GM21825 (cell line): ENCODE results near the gene LAGE3.
A peak's percentile ranks its signal among the peaks of the same experiment; 100 is the strongest.

ENCODE experiments used
- ATAC-seq: cut with Tn5 transposase; IDR thresholded peaks from one replicate; pipeline ENCODE4 v1.9.1; 2021; ENCODE audit warnings: mild to moderate bottlenecking, moderate library complexity; ENCODE audit not compliant: unreplicated experiment

The LAGE3 gene, protein sequence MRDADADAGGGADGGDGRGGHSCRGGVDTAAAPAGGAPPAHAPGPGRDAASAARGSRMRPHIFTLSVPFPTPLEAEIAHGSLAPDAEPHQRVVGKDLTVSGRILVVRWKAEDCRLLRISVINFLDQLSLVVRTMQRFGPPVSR

DNA sequence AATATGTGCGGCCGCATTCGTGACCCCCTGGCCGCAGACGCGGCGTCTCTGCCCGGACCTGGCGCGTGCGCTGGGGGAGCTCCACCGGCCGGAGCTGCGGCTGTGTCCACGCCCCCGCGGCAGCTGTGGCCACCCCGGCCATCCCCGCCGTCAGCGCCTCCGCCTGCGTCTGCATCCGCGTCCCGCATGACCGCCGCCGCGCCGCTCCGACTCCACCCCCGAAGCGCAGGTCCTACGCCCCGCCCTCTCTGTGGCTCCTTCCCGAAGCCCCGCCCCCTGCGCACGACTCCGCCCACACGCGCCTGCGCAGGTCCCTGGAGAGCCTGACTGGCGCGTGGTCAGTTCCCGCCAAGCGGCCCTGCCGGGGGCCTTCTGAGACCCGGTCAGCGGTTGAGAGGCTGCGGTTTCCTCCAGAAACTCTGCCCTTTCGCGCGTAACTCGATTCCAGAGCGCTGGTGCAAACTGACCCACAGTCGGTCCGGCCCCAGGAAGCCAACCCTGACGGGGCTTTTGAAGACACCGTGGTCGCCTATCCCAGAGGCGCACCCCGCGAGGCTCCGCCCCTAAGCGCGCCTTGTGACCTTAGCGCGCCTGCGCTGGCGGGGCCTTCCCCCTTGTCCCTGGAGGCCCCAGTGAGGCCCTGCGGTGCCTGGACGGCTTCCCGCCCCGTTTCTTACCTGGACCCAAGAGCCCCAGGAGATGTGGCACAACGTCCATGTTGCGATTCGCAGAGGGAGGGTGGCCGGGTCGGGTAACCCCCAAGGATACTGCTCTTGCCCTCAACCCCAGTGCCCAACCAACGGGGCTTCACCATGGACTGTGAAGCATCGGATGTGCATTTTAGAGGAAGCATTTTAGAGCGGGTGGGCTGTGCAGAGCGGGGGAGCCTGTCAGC, at the start of gene LAGE3:
LAGE3 (minus strand) TSS at position 554 of the 895 bp plus-strand sequence; CDS start at position 188, 366 bp downstream.
- peak; percentile 86 for ATAC-seq

DNA sequence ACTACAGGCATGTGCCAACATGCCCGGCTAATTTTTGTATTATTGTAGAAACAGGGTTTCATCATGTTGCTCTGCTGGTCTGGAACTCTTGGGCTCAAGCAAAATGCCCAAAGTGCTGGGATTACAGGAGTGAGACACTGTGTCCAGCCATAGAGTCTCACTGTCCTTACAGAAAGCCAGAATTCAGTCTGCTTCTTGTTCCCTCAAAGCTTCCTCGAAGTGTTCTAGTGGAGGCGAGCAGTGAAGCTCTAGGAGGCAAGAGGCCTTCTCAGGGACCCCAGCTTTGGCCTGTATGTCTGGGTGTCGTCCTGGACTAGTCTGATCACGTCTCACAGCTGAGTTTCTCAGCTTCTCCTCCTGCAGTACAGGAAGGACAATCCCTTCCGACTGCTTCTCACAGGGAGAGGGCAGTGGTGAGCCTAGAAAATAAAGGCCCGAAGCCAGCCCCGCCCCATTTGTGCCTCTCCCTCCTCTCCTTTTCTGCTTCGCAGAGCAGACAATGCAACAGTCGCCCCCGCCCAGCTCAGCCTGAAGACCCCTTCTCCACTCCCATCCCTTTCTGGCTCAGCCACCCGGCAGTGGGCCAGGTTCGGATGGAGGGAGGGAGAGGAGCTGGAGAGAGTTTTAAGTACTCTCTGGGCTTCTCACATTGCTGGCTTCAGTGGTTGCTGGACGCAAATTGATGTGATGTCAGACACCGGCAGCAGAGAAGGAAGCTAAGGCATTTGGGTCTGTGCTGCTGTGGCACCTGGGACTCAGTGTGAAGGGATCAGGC, 48.0 kb upstream of the LAGE3 start:
- no peak for ATAC-seq

DNA sequence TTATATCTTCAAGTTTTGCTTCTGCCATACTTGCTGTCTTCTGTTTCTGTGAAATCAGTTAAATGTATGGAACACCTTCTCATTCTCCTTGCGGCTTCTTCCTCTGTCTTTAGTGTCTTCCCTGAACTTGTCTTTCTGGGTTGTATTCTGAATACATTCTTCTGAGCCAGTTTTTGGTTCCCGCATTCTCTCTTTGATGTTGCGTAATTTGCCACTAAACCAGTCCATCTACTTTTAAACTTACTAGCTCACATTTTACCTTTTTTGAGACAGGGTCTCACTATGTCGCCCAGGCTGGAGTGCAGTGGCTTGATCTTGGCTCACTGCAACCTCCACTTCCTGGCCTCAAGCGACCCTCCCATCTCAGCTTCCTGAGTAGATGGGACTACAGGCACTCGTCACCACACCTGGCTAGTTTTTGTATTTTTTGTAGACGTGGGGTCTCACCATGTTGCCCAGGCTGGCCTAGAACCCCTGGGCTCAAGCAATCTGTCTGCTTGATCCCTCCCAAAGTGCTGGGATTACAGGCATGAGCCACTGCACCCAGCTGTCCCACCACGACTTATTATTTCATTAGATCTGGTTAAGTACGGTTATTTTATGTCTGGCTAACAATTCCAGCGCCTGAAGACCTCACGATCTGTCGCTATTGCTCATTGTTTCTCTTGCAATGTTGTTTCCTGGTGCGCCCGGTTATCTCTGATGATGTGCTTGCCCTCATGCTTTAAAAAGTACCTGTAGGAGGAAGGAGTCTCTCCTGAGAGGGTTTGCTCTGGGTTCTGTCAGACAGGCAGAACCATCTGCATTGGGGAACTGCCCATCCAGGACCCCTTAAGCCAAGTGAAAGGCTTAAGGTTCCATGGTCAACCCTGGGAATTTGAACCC, 46.8 kb upstream of the LAGE3 start:
- ATAC-seq = no peak

DNA sequence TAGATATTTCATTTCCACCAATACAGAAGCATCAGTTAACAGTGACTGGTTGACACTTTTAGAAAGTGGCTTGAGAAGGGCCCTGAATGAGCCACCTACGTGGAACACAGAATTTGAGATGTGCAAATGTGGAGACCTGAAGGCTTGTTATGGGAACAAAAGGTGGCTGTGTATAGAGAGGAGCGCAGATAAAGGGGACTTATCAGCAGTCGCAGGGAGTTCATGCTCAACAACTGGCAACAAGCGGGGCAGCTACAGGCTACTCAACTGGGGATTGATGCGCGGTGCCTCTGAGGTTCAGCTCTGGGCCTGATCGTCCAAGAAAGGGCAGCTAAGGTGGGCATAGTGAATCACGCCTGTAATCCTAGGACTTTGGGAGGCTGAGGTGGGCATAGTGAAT, 40.3 kb upstream of the LAGE3 start:
- ATAC-seq = no peak

DNA sequence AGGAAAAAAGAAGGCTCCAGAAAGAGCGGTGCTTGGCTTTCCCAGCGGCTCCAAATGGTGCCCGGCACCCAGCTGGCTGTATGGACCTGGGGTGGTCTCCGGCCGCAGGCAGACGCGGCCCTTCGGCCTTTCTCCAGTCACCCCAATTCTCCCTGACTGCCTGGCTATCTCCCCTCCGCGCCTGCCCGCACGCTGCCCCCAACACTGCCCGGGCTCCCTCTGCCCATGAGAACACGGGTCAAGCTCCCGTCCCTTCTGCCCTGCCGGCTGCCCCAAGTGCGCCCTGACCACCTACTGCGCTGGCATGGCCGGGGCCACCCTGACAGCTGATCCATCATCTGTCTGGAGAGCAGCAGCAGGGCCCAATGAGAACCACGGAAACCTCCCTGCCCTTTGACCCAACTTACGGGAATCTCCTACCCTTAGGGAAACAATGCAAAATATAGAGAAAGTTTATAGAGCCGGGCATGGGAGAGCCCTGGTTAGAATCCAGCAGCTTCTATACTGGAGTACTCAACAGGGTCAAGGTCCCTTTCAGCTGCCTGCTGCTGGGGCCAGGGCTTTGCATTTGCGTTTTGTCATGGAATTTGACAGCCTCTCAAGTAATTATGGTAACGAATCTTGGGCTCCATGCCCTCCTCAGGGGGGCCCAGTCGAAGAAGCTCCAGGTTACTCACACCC, 38.2 kb upstream of the LAGE3 start:
- no peak for ATAC-seq

DNA sequence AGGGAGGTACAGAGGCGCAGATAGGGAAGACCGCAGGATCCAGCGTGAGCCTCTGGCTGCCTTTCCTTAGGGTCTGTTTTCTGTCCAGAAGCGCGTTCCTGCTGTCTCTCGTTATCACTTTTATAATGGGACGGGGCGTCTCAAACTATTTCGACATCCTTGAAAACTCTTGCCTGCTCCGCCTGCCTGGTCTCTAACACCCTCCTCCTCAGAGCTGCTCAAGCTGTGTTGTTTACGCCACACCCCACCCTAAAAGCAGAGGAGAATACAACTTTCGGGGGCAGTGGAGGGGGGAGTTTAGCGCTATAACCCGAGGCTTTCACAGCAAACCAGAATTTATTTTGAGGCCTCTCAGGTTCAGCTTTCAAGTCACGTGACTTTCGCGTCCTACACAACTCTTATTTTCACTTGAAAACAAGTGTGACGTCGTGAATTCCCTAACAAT, 37.6 kb upstream of the LAGE3 start:
- no peak for ATAC-seq

DNA sequence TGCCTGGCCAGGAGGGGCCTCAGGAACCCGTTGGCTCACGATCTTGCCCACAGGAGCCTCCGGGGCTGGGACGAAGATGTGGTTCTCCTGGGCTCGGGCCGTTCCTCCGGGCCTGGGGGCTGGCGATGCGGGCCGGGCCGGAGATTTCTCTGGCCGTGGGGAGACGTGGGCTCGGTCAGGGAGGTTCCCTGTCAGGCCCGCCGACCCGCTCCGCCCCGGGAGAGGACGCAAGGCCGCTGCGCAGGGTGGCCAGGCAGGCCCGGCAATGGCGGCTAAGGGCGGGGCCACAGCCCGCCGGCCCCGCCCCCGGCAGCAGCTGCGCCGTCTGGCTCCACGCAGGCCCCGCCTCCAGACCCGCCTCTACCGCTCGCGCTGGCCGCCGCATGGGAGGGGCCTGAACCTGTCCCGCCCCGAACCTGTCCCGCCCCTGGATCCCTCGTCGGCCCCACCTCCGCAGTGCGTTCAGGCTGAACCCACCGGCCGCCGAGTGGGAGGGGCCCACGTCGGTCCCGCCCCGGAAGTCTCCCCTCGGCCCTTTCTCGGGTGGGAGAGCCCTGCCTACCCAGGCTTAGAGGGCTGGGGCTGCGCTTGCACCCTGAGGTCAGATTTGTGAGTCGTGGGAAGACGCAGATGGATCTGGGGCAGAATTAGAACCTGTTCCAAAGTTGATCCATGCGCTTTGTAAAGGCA, 37.0 kb upstream of the LAGE3 start, which contains the start of gene FAM3A:
FAM3A (minus strand) TSS at position 267 of the 690 bp plus-strand sequence. CDS start 460 bp downstream, outside the sequence.
- ATAC-seq = peak; percentile 84

DNA sequence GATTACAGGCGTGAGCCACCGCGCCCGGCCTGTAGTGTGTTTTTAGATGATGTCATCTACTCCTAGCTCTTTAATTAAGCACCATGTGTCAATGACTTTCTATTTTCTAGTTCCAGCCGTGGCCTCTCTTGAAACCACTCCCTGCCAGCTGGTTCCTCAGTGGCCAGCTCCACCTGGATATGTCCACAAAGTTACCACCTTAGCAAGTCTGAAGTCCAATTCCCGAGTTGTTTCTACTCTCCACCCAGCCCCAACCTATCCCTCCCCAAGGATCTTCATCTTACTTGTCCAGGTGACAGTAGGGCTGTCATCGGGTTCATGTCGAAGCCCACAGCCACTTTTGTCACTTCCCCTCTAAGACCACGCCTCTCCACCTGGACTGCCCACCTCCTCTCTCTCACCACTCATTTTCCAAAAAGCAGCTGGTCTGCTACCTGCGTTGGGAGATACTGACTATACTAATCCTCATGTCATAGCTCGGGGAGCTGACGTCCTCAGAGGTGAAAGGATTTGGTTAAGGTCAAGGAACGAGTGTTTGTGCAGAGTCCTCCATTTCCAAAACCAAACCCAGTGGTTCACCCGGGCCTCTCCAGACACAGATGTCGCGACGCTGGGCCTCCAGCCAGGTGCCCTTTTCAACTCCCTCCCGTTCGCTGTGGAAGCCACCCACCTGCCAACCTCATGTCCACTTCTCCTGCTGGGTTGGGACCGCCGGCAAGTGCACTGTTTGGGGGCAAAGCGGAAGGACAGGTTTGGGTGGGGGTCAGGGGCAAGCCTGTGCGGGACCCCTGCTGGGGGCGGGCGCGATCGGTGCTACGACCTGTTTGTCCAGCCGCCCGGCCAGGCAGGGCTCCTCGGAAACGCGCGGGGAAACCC, 36.2 kb upstream of the LAGE3 start:
- ATAC-seq = no peak

DNA sequence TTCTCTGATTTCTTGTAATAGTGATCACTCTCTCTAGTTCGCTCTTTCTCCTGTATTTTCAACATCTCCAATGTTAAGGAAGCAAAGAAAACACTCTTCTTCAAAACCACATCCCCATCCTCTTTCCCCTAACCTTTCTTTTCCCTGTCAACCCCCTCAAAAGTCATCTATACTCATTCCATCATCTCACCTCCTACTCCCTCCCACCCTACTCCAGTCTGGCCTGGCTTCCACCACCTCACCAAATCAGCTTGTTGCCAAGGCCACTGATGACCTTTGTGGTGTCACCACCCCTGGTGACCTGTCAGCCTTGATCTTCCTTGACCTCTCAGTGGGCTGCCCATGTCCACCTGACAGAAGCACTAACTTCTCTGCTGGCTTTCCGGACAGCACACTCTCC, 34.6 kb upstream of the LAGE3 start:
- no peak for ATAC-seq

DNA sequence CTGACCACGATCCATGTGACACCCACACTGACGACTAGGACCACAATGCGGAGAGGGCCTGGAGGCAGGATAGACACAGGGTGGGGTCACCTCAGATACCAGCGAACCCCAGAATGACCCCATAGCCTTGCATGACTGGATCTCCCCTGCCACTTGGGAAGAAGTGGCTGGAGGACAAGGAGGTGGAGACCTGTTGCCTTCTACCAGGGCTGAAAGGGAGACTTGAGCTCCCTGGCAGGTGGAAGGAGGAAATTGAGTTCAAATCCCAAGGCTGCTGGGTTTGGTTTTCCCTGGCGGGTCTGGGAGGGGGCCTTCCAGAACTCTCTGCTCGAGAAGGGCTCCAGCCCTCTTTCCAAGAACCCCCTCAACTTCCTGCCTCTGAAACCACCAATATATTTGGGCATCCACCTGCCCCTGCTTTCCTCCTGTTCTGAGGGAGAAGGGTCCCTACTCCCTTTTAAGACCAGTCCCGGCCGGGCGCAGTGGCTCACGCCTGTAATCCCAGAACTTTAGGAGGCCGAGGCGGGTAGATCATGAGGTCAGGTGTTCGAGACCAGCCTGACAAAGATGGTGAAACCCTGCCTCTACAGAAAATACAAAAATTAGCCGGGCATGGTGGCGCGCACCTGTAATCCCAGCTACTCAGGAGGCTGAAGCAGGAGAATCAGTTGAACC, 33.9 kb upstream of the LAGE3 start:
- no peak for ATAC-seq

DNA sequence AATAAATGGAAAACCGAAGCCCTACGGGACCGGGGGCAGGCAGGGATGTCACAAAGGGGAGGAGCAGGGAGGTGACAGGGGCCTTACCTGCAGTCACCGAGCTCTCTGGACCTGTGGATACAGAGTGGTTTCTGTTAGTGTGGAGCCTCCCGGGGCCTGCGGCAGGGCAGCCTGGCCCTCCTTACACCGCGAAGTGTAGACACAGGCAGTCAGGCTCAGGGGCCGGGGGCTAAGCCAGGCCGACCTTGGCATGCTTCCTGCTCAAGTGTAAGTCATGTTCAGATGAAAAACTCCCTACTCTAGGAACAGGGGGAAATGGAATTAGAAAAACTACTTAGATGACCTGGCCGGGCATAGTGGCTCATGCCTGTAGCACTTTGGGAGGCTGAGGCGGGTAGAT, 32.7 kb upstream of the LAGE3 start:
- no peak for ATAC-seq

DNA sequence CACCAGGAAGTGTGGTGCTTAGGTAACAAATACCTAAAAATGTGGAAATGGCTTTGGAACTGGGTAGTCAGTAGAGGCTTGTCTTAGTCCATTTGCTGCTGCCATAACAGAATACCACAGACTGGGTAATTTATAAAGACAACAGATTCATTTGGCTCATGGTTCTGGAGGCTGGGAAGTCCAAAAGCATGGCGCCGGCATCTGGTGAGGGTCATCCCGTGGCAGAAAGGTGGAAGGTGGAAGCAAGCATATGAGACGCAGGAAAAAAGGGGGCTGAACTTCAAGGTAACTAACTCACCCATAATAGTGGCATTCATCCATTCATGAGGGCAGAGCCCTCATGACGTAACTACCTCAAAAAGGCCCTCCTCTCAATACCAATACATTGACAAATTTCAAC, 30.4 kb upstream of the LAGE3 start:
- ATAC-seq = no peak

DNA sequence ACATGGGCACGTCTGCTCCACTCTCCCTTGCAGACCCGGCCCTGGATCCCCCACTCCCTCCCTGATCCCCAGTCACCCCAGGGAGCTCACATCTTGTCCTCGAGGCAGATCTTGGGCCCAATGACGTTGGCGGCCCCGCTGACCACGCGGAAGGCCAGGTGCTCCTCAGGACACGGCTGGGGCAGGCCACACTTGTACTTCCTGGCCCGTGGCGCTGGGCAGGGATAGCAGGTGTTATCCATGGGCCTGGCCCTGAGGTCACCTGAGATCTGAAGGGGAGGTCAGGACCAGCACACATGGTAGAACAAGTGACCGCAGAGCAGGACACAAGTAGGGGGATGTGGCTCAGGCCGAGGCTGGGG, 29.3 kb upstream of the LAGE3 start:
- no peak for ATAC-seq

DNA sequence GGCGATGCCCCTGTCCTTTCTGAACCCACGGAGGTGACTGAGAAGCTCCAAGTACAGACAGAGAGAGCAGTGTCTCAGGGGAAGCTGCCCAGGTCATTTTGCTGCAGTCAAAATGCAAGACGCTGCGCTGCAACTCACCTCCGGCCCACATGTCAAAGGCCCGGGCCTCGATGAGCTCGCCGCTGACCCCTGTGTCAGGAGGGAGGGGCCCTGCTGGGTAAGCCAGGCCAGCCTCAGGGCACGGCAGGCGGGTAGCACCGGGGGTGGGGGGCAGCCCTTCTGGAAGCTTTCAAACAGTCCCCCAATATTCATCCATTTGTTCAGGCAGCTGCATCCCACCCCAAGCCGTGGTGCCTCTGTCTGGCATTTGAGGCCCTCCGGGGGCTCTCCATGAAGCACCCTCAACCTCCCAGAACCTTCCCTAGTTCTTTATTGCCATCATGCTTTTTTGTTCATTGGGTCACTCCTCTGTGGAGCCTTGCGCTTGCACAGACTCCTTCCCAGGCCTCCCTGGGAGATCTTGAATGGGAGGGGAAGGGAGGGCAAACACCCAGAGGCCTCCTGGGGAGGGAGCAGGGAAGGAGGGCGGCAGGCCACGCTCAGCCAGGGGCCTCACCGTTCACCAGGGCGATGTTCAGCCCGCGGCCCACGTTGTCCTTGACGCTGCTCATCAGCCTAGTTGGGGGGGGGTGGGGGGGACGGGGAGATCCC, 28.7 kb upstream of the LAGE3 start:
- no peak for ATAC-seq

DNA sequence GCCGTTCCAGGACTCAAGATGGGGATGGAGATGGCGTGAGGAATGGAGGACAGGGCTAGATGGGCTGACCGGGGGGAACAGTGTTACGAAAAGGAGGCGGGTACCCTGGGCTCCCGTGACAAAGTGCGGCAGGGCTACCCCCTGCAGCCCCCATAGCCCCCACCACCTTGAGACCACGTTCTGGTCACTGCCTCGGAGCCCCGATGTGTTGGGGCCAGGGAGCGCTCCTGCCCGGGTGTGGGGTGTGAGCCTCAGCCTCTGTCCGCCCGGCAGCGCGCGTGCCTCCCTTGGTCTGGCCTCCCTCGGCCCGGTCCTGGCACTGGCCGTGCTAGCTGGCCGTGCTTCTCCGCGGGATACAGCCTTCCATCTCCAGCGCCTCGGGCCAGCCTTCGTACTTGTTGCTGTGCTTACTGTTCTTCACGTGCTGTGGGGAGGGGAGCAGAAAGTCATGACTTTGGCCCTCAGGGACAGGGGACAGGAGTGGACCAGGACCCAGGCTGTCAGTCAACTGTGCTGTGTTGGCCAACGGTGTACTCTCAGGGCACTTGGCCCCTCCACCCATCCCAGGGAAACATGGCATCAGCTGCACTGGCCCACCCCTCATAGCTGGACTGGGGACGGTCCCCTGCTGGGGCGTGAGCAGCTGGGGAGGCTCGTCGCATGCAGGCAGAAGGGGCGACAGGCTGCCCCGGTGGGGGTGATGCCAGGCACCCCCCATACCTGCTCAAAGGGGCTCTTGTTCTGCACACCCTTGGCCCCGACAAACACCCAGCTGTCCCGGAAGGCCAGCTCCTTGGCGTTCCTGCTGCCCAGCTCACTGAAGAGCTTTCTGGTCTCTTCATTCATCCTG, 27.6 kb upstream of the LAGE3 start:
- ATAC-seq = no peak

DNA sequence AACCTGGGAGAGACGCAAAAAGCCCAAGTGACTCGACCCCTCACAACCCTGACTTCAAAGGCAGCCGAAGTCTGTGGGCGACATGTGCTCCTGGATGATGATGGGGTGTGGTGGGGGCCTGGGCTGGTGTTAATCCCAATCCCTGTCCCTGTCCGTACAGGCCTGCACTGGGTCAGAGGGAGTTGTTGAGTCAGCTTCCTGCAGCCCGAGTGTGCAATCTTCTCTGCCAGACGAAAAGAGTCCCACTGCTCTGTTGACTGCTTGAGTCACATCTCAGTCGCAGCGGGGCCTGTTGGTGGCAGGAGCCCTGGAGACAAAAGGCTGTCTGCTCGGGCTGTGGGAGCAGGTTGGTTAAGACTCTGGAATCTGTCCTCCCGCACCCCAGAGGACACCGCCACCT, 26.7 kb upstream of the LAGE3 start:
- ATAC-seq = no peak
